GM10847 (cell line): ENCODE data around the gene SYCE3.

ENCODE experiments used
- POLR2A ChIP-seq: IDR thresholded peaks from 2 replicates; pipeline ENCODE4 v1.6.1; 2011; ENCODE audit not compliant: insufficient read length; ENCODE audit errors: extremely low read depth

The SYCE3 gene

DNA sequence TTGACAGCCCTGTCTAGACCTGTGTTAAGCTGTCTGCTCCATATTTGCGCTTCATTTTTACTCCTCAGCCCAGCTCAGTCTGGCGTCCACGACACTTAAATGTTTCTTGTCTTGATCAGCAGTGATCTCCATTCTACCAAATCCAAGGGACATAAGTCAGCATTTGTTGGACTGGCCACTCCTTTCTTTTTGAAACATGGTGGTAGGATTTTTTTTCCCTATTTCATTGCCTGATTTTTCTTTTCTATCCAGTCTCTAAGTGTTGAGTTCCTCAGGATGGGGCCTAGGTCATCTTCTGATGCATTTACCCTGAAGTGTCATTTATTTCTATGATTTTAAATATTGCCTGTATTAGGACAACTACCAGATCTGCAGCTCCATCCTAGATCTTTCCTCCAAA, 53.8 kb downstream of the SYCE3 start:
- no peak for TF ChIP-seq POLR2A

DNA sequence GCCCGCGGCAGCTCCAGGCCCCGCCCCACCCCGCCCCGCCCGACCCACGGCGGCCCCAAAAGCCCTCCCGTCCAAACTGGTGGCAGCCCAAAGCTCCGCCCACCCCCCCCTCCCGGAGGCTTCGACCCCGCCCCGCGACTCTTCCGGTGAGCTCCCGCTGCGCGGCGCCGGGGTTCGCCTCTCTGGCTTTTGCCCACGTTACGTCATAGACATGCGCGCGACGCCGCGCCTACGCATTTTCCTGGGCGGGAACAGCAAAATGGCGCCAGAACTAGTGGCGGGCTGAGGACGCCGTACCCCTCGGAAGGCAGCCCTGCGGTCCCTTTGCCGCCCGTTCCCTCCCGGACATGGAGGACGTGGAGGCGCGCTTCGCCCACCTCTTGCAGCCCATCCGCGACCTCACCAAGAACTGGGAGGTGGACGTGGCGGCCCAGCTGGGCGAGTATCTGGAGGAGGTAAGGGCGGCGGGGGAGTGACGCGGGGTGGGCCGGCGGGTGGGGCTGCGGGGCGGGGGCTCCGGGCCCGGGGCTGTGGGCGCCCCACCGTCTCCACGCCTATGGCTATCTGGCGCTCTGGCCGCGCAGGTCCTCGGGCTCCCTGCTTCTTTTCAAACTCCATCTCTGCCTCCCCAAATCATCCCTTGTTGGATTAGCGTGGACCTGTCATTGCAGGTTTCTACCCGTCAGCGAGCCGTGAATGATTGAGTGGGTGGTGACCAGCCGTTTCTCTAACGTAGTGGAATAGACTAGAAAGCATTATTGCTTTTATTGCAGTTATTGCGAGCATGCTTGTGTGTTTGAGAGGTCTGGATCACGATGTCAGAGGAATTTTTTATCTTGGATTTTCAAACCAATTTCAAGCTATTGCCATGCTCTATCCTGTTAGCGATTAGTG, 54.5 kb downstream of the SYCE3 start, which contains the start of gene NCAPH2:
Gene NCAPH2 (plus strand): TSS at position 234 of the 894 bp plus-strand sequence. CDS start 114 bp downstream, at position 348.
- peak; percentile 75 for TF ChIP-seq POLR2A

DNA sequence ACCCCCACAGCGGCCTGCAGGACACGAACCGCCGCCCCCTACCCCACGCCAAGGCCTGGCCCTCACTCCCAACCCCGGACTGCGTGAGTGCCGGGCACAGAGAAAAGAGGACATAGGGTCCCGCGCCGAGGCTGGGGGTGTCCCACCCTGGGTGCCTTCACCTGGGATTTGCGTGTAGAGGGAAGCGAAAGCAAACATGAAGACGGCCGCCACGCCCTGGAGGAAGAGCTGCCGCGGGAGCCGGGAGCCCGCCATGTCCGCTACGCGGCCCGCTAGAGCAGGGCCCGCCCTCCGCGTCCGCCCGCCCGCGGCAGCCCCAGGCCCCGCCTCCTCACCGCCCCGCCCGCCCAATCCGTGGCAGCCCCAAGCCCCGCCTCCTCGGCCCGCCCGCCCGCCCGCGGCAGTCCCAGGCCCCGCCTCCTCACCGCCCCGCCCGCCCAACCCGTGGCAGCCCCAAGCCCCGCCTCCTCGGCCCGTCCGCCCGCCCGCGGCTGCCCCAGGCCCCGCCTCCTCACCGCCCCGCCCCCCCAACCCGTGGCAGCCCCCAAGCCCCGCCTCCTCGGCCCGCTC, 55.2 kb downstream of the SYCE3 start, which contains the start of gene LMF2:
Gene LMF2 (minus strand): TSS at position 282 of the 570 bp plus-strand sequence. CDS start 27 bp downstream, at position 255.
- TF ChIP-seq POLR2A: peak; percentile 64

GRCh38 chr22:50506611-50507420, 55.9 kb downstream of the SYCE3 start:
- TF ChIP-seq POLR2A: no peak

DNA sequence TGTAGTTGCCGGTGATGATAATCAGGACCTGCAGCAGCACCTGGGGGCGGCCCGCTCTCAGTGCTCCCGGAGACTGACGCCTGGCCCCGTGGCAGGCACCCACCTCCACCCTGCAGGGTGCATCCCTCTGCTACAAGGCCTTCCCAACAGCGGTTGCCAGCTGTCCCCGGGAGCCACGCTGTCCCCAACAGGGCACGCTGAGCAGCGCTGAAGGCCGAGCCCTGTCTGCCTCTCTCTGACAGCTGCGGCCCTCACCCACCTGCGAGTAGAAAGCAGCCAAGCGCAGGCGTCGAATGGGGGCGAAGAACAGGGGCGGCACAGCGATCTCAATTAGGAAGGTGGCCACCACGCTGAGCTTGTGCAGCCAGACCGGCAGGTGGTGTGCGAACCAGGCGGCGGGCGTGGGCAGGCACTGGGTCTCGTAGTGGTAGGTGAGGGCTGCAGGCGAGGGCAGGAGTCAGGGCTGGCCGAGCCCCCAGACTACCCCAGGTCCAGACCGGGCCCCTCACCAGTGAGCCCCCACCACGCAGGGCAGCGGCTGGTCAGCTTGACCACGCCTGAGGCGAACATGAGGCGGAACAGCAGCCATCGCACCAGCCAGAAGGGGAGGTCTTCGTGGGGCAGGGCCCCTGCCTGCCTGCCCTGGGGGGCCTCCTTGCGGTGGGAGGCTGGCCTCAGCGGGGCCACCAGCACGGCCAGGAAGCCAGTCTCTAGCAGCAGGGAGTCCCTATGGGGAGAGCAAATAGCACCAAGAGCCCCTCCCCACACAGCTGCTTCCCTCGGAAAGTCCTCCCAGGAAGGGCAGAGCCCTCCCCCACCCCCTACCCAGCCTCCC, 56.7 kb downstream of the SYCE3 start:
- no peak for TF ChIP-seq POLR2A

DNA sequence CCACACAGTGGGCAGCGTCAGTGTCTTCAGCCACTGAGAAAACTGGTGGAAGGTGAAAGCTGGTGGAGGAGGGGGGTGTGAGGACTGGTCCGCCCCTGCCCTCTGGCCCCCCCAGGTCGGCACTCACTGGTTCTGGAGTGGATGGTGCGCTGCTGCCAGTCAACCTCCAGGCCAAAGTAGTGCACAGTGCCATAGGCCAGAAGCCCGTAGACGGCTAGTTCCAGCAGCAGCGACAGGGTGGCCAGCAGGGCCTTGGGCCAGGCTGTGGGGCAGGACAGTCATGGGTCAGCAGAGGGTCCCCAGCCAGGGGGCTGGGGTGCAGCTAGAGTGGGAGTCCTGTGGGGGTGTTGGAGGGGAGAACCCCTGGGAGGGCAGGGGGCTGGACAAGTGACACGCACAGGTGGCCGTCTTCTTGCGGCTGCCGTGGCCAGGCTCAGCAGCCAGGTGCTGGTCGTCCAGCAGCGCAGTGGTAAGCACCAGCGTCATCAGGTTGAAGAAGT, 57.4 kb downstream of the SYCE3 start:
- TF ChIP-seq POLR2A: no peak

DNA sequence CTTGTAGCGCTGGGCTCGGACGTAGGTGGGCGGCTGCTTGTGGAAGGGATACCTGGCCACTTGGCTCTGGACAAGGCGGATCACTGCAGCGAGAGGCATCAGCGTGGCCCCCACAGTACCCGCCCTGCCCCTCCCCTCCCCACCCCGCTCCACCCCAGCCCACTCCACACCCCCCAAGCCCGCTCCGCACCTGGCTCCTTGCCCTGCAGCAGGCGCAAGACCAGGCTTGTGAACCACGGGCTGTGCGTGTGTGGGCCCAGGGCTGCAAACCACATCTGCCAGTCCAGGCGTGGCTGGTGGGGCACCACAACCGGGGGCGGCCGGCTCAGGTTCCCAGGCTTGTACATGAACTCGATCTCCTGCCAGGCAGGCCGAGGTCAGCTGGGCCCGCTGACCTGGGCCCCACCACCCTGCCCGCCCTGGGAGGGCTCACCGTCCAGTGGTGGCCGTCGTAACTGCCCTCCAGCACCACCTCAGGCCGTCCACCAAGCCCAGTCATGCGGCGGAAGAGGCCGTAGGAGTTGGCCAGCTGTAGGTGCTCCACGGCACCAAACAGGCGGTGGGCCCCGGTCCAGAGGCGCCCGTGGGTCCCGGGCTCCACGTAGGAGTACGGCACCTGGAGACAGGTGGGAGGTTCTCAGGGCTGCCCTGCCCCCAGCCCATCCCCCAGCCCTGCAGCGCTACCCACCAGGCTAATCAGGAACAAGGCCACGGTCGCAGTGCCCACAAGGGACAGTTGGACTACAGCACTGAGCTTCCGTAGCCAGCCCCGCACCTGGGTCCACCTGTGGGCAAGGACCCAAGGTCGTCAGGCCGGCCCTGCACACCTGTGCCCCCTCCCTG, 58.1 kb downstream of the SYCE3 start:
- no peak for TF ChIP-seq POLR2A

- no peak for TF ChIP-seq POLR2A
These were observed 59.1 kb downstream of the SYCE3 start for GRCh38 chr22:50503475-50504145.

DNA sequence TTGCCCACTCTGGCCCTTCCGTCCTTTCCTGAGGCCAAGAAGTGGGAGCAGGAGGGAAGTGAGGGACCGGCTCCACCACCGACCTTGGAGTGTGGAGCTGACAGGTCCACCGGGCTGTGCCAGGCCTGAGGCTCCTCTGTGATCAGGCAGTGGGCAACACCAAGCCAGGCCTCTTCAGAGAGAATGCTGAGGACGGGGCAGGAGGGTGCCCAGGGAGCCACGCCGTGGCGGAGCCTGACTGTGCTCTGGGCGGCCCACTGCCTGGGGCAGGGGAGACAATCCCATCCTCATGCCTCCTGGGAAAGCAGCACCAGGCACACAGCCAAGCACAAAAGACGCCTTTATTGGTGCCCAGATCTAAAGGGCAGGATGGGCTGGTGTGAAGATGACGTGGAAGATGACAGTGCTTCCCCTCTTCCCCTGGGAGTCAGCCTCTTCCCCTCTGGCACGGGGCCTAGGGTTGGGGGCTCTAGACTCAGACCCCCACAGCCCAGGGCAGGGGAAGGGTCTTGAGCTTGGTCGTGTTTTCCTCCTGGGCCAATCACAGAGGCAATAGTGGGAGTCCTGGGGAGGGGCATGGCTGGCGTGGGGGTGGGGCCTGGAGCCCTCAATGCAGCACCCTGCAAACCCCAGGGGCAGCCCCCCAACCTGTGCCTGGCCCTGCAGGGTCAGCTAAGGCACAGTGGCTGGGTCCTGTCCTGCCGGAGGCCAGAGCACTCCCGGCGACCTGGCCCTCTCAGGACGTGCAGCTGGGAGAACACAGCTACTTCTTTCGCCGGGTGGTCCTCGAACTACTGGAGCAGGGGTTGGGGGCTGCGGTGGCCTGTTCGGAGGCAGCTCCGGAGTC, 59.9 kb downstream of the SYCE3 start:
- TF ChIP-seq POLR2A: no peak

GRCh38 chr22:50502096-50502495, 60.6 kb downstream of the SYCE3 start:
- TF ChIP-seq POLR2A: no peak
